Mesendoderm (in vitro differentiated cells): ENCODE measurements around the gene MIAT. TPM values are rescaled to one million over a fixed set of nuclear protein-coding genes. Genes with fewer than 3 reads are reported as not detected.

Experiments used
- DNase-seq: peaks from one replicate; pipeline ENCODE4 v3.0.0; 2013
- H2AK5ac ChIP-seq: 2 replicates; pipeline ENCODE4 v1.6.1; 2013; ENCODE audit warnings: low read length, inconsistent platforms
- H2BK120ac ChIP-seq: 2 replicates; pipeline ENCODE4 v1.6.1; 2013; ENCODE audit warnings: low read depth, mild to moderate bottlenecking, low read length, moderate library complexity, mixed read lengths
- H2BK15ac ChIP-seq: replicated peaks from 2 replicates; pipeline ENCODE4 v1.6.1; 2013; ENCODE audit warnings: low read depth, mild to moderate bottlenecking, moderate library complexity
- H2BK5ac ChIP-seq: 2 replicates; pipeline ENCODE4 v1.6.1; 2013; ENCODE audit warnings: low read length, inconsistent platforms
- H3K18ac ChIP-seq: 2 replicates; pipeline ENCODE4 v1.6.1; 2013; ENCODE audit warnings: mild to moderate bottlenecking, low read length, mixed read lengths
- H3K23ac ChIP-seq: one replicate; pipeline ENCODE4 v1.6.1; 2013; ENCODE audit warnings: low read length
- H3K27ac ChIP-seq: 2 replicates; pipeline ENCODE4 v1.5.1; 2013; ENCODE audit warnings: low read depth, mild to moderate bottlenecking, inconsistent platforms, low read length, moderate library complexity
- H3K27me3 ChIP-seq: 2 replicates; pipeline ENCODE4 v1.6.1; 2013; ENCODE audit warnings: low read length, control low read depth, mild to moderate bottlenecking, inconsistent platforms; ENCODE audit not compliant: insufficient read depth, poor library complexity
- H3K36me3 ChIP-seq: 2 replicates; pipeline ENCODE4 v1.6.1; 2013; ENCODE audit warnings: low read length, inconsistent platforms; ENCODE audit not compliant: control insufficient read depth, insufficient read depth
- H3K4ac ChIP-seq: one replicate; pipeline ENCODE4 v1.6.1; 2013; ENCODE audit warnings: low read depth, mild to moderate bottlenecking, low read length, moderate library complexity
- H3K4me1 ChIP-seq: 2 replicates; pipeline ENCODE4 v1.6.1; 2013; ENCODE audit warnings: low read depth, low read length, inconsistent platforms; ENCODE audit not compliant: control insufficient read depth
- H3K4me2 ChIP-seq: 2 replicates; pipeline ENCODE4 v1.6.1; 2013; ENCODE audit warnings: low read length
- H3K4me3 ChIP-seq: 2 replicates; pipeline ENCODE4 v1.5.1; 2013; ENCODE audit warnings: mild to moderate bottlenecking, low read length
- H3K56ac ChIP-seq: one replicate; pipeline ENCODE4 v1.6.1; 2013; ENCODE audit warnings: low read length
- H3K79me1 ChIP-seq: 2 replicates; pipeline ENCODE4 v1.6.1; 2013; ENCODE audit warnings: low read length, inconsistent platforms
- H3K79me2 ChIP-seq: 2 replicates; pipeline ENCODE4 v1.6.1; 2013; ENCODE audit warnings: mild to moderate bottlenecking, low read length; ENCODE audit not compliant: control insufficient read depth, insufficient read depth
- H3K9ac ChIP-seq: 2 replicates; pipeline ENCODE4 v1.6.1; 2013; ENCODE audit warnings: low read length, inconsistent platforms
- H4K5ac ChIP-seq: one replicate; pipeline ENCODE4 v1.6.1; 2013; ENCODE audit warnings: low read length
- H4K8ac ChIP-seq: one replicate; pipeline ENCODE4 v1.6.1; 2013; ENCODE audit warnings: low read depth, mild to moderate bottlenecking, control low read depth, low read length, moderate library complexity
- WGBS: extraction: QIAGEN DNeasy Blood & Tissue Kit; methylation state at CpG from one replicate; pipeline ENCODE4 v1.1.7; 2013; ENCODE audit warnings: low lambda C conversion rate, missing lambda C conversion rate; ENCODE audit not compliant: insufficient coverage; ENCODE audit errors: extremely low coverage; 5-methylcytosine and 5-hydroxymethylcytosine counted together
- polyA plus RNA-seq, 2 experiments: library from polyadenylated mRNA; stranded (reverse); fragments of 200-250 nt; gene quantifications; one replicate each; pipeline ENCODE4 v1.2.3, GENCODE V29; 2013

Gene MIAT
- 5.6 TPM for polyA plus RNA-seq (2013, experiment 1 of 2)
- 5.2 TPM for polyA plus RNA-seq (2013, experiment 2 of 2)

DNA sequence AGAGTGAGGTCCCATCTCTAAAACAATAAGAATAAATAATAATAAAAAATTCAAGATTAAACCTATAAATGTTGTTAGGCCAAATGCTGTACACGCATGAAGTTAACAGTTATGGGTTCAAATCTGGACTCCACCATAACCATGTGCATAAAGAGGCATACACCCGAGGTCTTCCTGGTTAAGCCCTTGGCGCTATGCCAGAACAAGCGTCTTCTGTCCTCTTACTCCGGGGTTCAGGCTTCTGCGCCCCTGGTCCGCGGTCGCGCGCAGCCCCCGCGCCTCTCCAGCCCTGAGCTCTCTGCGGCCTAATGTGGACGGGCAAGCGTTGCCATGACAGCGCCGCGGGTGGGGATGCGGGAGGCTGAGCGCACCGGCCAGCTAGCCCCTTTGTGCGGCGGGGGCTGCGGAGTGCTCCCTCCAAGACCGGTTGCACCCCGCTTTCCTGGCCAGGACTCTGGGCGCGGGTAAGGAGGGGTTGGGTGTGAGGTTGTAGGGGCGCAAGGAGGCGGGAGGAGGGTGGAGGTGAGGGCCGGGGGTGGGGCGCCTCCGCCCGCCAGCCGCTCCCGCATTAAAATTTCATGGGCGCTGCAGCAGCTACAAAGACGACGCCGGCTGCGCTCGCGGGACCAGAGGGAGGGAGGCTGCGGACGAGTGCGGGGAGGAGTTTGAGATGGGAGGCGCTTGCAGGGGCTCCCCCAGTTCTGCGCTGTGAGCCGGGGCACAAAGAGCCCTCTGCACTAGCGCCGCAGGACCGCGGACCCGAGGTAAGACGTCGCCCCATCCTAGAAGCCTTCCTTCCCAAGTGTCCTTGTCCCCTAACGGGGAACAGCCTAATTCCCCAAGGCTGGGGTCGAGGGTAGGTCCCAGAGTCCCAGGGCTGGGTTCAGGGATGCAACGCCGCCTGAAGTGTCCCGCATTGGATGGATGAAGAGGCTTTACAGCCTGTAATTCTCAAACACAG is at the start of gene MIAT:
Gene MIAT (plus strand): TSS at position 698 of the 961 bp plus-strand sequence.
- Histone ChIP-seq H3K56ac (peak within 1 kb of the TSS; percentile 86), H3K4me1 (peaks cover 4% of the 10 kb centered on the region), H3K27me3 (no peaks in the 10 kb centered on the region), H3K36me3 (no peaks in the 10 kb centered on the region), H3K79me2 (peaks cover 14% of the 10 kb centered on the region), H3K23ac (no peak within 1 kb of the TSS), H3K27ac (no peak within 1 kb of the TSS), H2BK5ac (no peak within 1 kb of the TSS), H3K79me1 (no peaks in the 10 kb centered on the region), H3K4me2 (peak within 1 kb of the TSS; percentile 99), H4K5ac (peak within 1 kb of the TSS; percentile 29), H2AK5ac (no peak within 1 kb of the TSS), H4K8ac (no peak within 1 kb of the TSS), H2BK15ac (no peak within 1 kb of the TSS), H3K9ac (peak within 1 kb of the TSS; percentile 78), H2BK120ac (no peak within 1 kb of the TSS), H3K4me3 (peak within 1 kb of the TSS; percentile 70), H3K4ac (peak within 1 kb of the TSS; percentile 64), H3K18ac (peak within 1 kb of the TSS; percentile 88)
- WGBS = no CpG with 5 or more reads among the region's 62 CpGs
- peak; percentile 68 for DNase-seq

GRCh38 chr22:26608129-26608528 is 49.3 kb upstream of the MIAT start:
- no peak overlapping the region for H2BK5ac ChIP-seq
- DNase-seq = no peak
- H2BK120ac ChIP-seq = no peak overlapping the region
- peaks cover 5% of the 10 kb centered on the region for H3K4me1 ChIP-seq
- no peak overlapping the region for H3K9ac ChIP-seq
- no peaks in the 10 kb centered on the region for H3K79me1 ChIP-seq
- H2AK5ac ChIP-seq = no peak overlapping the region
- no peak overlapping the region for H3K4me3 ChIP-seq
- no peaks in the 10 kb centered on the region for H3K27me3 ChIP-seq
- H3K79me2 ChIP-seq = no peaks in the 10 kb centered on the region
- H3K18ac ChIP-seq = no peak overlapping the region
- H4K5ac ChIP-seq = no peak overlapping the region
- no peak overlapping the region for H4K8ac ChIP-seq
- no peak overlapping the region for H3K4me2 ChIP-seq
- no peak overlapping the region for H3K56ac ChIP-seq
- H3K23ac ChIP-seq = no peak overlapping the region
- no peak overlapping the region for H3K27ac ChIP-seq
- H3K36me3 ChIP-seq = no peaks in the 10 kb centered on the region
- no peak overlapping the region for H2BK15ac ChIP-seq
- WGBS = no CpG with 5 or more reads among the region's 2 CpGs
- H3K4ac ChIP-seq = no peak overlapping the region

DNA sequence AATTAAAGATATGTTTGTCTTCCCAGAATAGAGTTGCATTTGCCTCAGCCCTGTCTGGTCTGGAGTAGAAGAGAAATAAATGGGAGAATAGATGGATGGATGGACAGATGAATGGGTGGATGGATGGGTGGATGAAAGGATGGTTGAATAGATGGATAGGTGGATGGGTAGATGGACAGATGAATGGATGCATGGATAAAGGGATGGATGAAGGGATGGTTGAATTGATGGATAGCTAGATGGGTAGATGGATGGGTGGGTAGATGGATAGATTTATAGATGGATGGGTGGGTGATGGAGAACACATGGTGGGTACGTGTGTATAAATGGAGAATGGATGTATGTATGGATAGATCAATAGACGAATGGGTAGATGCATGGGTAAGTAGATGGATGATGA is 48.1 kb upstream of the MIAT start:
- Histone ChIP-seq H3K79me1 (no peaks in the 10 kb centered on the region), H3K4me1 (peaks cover 6% of the 10 kb centered on the region), H3K4ac (no peak overlapping the region), H2BK15ac (no peak overlapping the region), H3K27me3 (no peaks in the 10 kb centered on the region), H3K36me3 (no peaks in the 10 kb centered on the region), H4K5ac (no peak overlapping the region), H3K79me2 (no peaks in the 10 kb centered on the region), H2AK5ac (no peak overlapping the region), H3K27ac (no peak overlapping the region), H2BK5ac (no peak overlapping the region), H3K18ac (no peak overlapping the region), H3K4me3 (no peak overlapping the region), H2BK120ac (no peak overlapping the region), H3K9ac (no peak overlapping the region), H4K8ac (no peak overlapping the region), H3K23ac (no peak overlapping the region), H3K56ac (no peak overlapping the region), H3K4me2 (no peak overlapping the region)
- no peak for DNase-seq
- 100% methylated on average over 2 of the region's 2 CpGs for WGBS

DNA sequence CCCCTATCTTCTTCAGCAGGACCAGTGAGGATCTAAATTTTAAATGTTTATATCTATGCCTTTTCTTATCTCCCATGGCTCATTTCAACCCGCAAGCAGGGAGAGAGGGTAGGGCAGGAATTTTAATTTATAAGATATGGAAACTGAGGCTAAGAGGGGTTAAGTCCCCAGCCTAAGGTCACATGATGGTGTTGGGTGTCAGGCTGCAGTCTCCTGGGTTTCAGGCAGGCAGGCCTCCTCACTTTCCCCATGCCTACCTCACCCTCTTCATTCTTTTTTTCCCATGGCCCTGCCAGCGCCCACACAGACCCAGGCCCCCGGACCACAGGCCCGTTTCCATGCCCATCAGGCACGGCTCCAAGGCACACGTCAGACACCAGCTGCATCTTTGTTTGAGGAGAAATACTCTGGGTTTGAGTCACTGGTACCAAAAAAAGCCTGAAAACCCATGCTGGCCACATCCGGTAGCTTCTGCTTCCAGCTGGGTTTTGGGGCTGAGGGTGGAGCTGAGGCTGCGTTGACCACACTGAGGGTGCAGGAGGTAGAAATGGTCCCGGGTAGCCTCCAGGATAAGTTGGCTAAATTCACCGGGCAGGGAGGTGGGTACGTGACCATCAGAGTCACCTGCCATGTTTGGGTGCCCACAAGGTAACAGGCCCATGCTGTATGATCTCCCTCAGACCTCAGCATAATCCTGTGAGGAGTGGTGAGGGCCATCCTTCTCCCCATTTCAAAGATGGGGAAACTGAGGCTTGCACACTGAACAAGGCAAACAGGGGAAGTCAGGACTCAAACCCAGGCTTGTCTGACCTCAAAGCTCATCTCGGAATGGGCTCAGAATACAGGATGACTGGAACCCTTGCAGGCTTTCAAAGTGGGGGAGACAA is 47.1 kb upstream of the MIAT start:
- no peak overlapping the region for H3K27ac ChIP-seq
- H2BK120ac ChIP-seq = no peak overlapping the region

GRCh38 chr22:26610996-26611395 is 46.4 kb upstream of the MIAT start:
- no CpG with 5 or more reads among the region's 2 CpGs for WGBS
- Histone ChIP-seq H4K5ac (no peak overlapping the region), H3K79me1 (no peaks in the 10 kb centered on the region), H3K36me3 (no peaks in the 10 kb centered on the region), H2BK15ac (no peak overlapping the region), H3K4me3 (no peak overlapping the region), H3K4me2 (no peak overlapping the region), H3K27ac (no peak overlapping the region), H2BK5ac (peak overlapping the region; percentile 47), H3K9ac (no peak overlapping the region), H3K18ac (no peak overlapping the region), H3K23ac (no peak overlapping the region), H4K8ac (no peak overlapping the region), H3K79me2 (no peaks in the 10 kb centered on the region), H3K56ac (peak overlapping the region; percentile 35), H3K4ac (peak overlapping the region; percentile 2), H2AK5ac (peak overlapping the region; percentile 76), H3K4me1 (peaks cover 11% of the 10 kb centered on the region), H2BK120ac (no peak overlapping the region), H3K27me3 (no peaks in the 10 kb centered on the region)
- DNase-seq = no peak

More for the DNA sequence above, 47.1 kb upstream of the MIAT start:
- no peak overlapping the region for H2BK15ac ChIP-seq
- no peak overlapping the region for H3K4me3 ChIP-seq
- H3K4me2 ChIP-seq = no peak overlapping the region
- H3K18ac ChIP-seq = no peak overlapping the region
- no peaks in the 10 kb centered on the region for H3K27me3 ChIP-seq
- H3K23ac ChIP-seq = no peak overlapping the region
- peaks cover 9% of the 10 kb centered on the region for H3K4me1 ChIP-seq
- no peak for DNase-seq
- H4K5ac ChIP-seq = no peak overlapping the region
- no peaks in the 10 kb centered on the region for H3K79me1 ChIP-seq
- H3K9ac ChIP-seq = no peak overlapping the region
- H3K4ac ChIP-seq = peak overlapping the region; percentile 2
- H2BK5ac ChIP-seq = no peak overlapping the region
- H3K36me3 ChIP-seq = no peaks in the 10 kb centered on the region
- no peak overlapping the region for H4K8ac ChIP-seq
- WGBS = no CpG with 5 or more reads among the region's 12 CpGs
- H2AK5ac ChIP-seq = peak overlapping the region; percentile 76
- H3K79me2 ChIP-seq = no peaks in the 10 kb centered on the region
- H3K56ac ChIP-seq = peak overlapping the region; percentile 59
